Measurements from ENCODE around the gene PRR19.
"Not testable (repeated sequence)": the region's sequence is repeated elsewhere in the genome, so short reads cannot be mapped to it uniquely, and the experiment has no call there.

Gene PRR19

GRCh38 chr19:42328854-42329253, 26.9 kb downstream of the PRR19 start:
- no peak for DNase-seq

- no peak for DNase-seq
Measured at GRCh38 chr19:42330241-42330711, 28.3 kb downstream of the PRR19 start.

- not testable (repeated sequence) for DNase-seq
Measured at GRCh38 chr19:42331333-42331732, 29.4 kb downstream of the PRR19 start.

GRCh38 chr19:42332059-42332458, 30.1 kb downstream of the PRR19 start:
- DNase-seq, result no peak

- DNase-seq, result no peak
Measured at GRCh38 chr19:42333018-42333417, 31.1 kb downstream of the PRR19 start.

- DNase-seq, result no peak
Measured at GRCh38 chr19:42333975-42334696, 32.2 kb downstream of the PRR19 start.

GRCh38 chr19:42334697-42335373, 32.9 kb downstream of the PRR19 start:
- DNase-seq, result no peak

GRCh38 chr19:42335374-42335936, 33.5 kb downstream of the PRR19 start:
- no peak for DNase-seq

GRCh38 chr19:42335971-42336370, 34.0 kb downstream of the PRR19 start:
- no peak for DNase-seq

- not testable (repeated sequence) for DNase-seq
Measured at GRCh38 chr19:42339126-42339860, 37.4 kb downstream of the PRR19 start.

GRCh38 chr19:42339922-42340321, 38.0 kb downstream of the PRR19 start:
- DNase-seq, result not testable (repeated sequence)

- DNase-seq, result no peak
Measured at GRCh38 chr19:42343344-42344110, 41.6 kb downstream of the PRR19 start.

GRCh38 chr19:42344336-42344893, 42.5 kb downstream of the PRR19 start:
- DNase-seq, result no peak

- DNase-seq, result no peak
Measured at GRCh38 chr19:42345191-42345812, 43.4 kb downstream of the PRR19 start.

GRCh38 chr19:42348211-42348610, 46.3 kb downstream of the PRR19 start:
- no peak for DNase-seq

- no peak for DNase-seq
Measured at GRCh38 chr19:42349378-42350107, 47.6 kb downstream of the PRR19 start.

- no peak for DNase-seq
Measured at GRCh38 chr19:42350417-42350816, 48.5 kb downstream of the PRR19 start.

GRCh38 chr19:42351079-42351735, 49.3 kb downstream of the PRR19 start:
- DNase-seq, result no peak

- peak; percentile 10 for DNase-seq
Measured at GRCh38 chr19:42352301-42353259, 50.6 kb downstream of the PRR19 start.

All from hematopoietic multipotent progenitor cell treated with erythropoietin and hydrocortisone succinate and interleukin-3 and kit ligand, for 6 days (in vitro differentiated cells).